Loucy (cell line): ENCODE results near the gene BPIFB4.

Source experiments
- H2AFZ ChIP-seq: fragments of 200-600 bp; sonication (generic); 2 replicates; pipeline ENCODE4 v1.6.0; 2016; ENCODE audit warnings: antibody characterized with exemption, mild to moderate bottlenecking, low read length, moderate library complexity
- H3F3A ChIP-seq: fragments of 200-600 bp; 2 replicates; pipeline ENCODE4 v1.6.0; 2016; ENCODE audit warnings: antibody characterized with exemption, low read depth, mild to moderate bottlenecking
- H3K27me3 ChIP-seq: fragments of 200-600 bp; sonication (generic); 2 replicates; pipeline ENCODE4 v1.6.1; 2014; ENCODE audit warnings: low read length, mild to moderate bottlenecking; ENCODE audit not compliant: insufficient read depth, poor library complexity, severe bottlenecking
- H3K36me3 ChIP-seq: fragments of 200-600 bp; sonication (generic); 2 replicates; pipeline ENCODE4 v1.6.1; 2016; ENCODE audit warnings: low read length; ENCODE audit not compliant: insufficient read depth
- H3K4me1 ChIP-seq: fragments of 200-600 bp; sonication (generic); 2 replicates; pipeline ENCODE4 v1.5.1; 2014; ENCODE audit warnings: low read length, mild to moderate bottlenecking; ENCODE audit not compliant: insufficient read depth, poor library complexity, severe bottlenecking
- H3K4me2 ChIP-seq: fragments of 200-600 bp; sonication (generic); 2 replicates; pipeline ENCODE4 v1.6.0; 2014; ENCODE audit warnings: antibody characterized with exemption, low read length, low read depth, mild to moderate bottlenecking; ENCODE audit not compliant: poor library complexity, severe bottlenecking
- H3K4me3 ChIP-seq: fragments of 200-600 bp; sonication (generic); 2 replicates; pipeline ENCODE4 v1.5.1; 2014; ENCODE audit warnings: low read length, mild to moderate bottlenecking, mixed read lengths; ENCODE audit not compliant: poor library complexity, severe bottlenecking
- H3K79me2 ChIP-seq: fragments of 200-600 bp; sonication (generic); 2 replicates; pipeline ENCODE4 v1.6.1; 2014; ENCODE audit warnings: low read length; ENCODE audit not compliant: insufficient read depth
- H3K9ac ChIP-seq: fragments of 200-600 bp; sonication (generic); 2 replicates; pipeline ENCODE4 v1.6.0; 2014; ENCODE audit warnings: mild to moderate bottlenecking, low read depth, low read length, moderate library complexity; ENCODE audit not compliant: poor library complexity, severe bottlenecking
- H3K9me2 ChIP-seq: fragments of 200-600 bp; sonication (generic); replicated peaks from 2 replicates; pipeline ENCODE4 v1.6.1; 2016; ENCODE audit warnings: low read depth, low read length, mixed read lengths
- H3K9me3 ChIP-seq: fragments of 200-600 bp; sonication (generic); 2 replicates; pipeline ENCODE4 v1.6.1; 2014; ENCODE audit warnings: mild to moderate bottlenecking, antibody characterized with exemption, low read length, low read depth; ENCODE audit not compliant: insufficient read depth
- H4K20me1 ChIP-seq: fragments of 200-600 bp; sonication (generic); 2 replicates; pipeline ENCODE4 v1.6.0; 2014; ENCODE audit warnings: antibody characterized with exemption, low read length, mild to moderate bottlenecking; ENCODE audit not compliant: insufficient read depth, poor library complexity, severe bottlenecking
- CTCF ChIP-seq: fragments of 200-600 bp; sonication (generic); conservative IDR thresholded peaks from 2 replicates; pipeline ENCODE4 v1.5.1; 2014; ENCODE audit warnings: mild to moderate bottlenecking, antibody characterized with exemption, low read length
- EZH2phosphoT487 ChIP-seq: fragments of 200-600 bp; IDR thresholded peaks from 2 replicates; pipeline ENCODE4 v1.6.1; 2018; ENCODE audit warnings: antibody characterized with exemption, mild to moderate bottlenecking, moderate library complexity, borderline replicate concordance

Gene BPIFB4

DNA sequence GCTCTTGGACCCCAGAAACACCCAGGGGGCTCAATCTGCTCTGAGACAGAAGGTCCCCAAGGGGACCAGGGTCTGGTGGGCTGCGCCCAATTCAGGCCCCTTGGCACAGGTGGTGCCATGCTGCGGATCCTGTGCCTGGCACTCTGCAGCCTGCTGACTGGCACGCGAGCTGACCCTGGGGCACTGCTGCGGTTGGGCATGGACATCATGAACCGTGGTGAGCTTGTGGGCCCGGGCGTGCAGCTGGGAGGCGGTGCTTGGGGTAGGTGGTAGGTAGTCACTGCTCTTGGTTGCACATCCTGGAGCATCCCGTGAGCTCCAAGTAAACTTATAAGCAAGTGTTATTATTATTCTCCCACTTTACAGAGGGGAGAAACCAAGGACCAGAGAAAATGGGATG, 47.9 kb upstream of the BPIFB4 start, which contains the start of gene BPIFB6:
TSS of gene BPIFB6 (plus strand) at position 118 of the 400 bp plus-strand sequence. CDS start at position 118, 0 bp downstream.
- Histone ChIP-seq H3F3A (no peaks in the 10 kb centered on the region), H3K9me3 (no peaks in the 10 kb centered on the region), H2AFZ (no peak within 1 kb of the TSS), H3K4me1 (no peaks in the 10 kb centered on the region), H3K79me2 (no peaks in the 10 kb centered on the region), H4K20me1 (no peaks in the 10 kb centered on the region), H3K9ac (no peak within 1 kb of the TSS), H3K4me2 (no peak within 1 kb of the TSS), H3K9me2 (no peaks in the 10 kb centered on the region), H3K36me3 (no peaks in the 10 kb centered on the region), H3K27me3 (no peaks in the 10 kb centered on the region), H3K4me3 (no peak within 1 kb of the TSS)
- TF ChIP-seq CTCF (no peak), EZH2phosphoT487 (no peak)

- Histone ChIP-seq H3K27me3 (no peaks in the 10 kb centered on the region), H3K4me3 (no peak overlapping the region), H2AFZ (no peak overlapping the region), H3K9ac (no peak overlapping the region), H4K20me1 (no peaks in the 10 kb centered on the region), H3K36me3 (no peaks in the 10 kb centered on the region), H3F3A (no peaks in the 10 kb centered on the region), H3K4me2 (no peak overlapping the region), H3K4me1 (no peaks in the 10 kb centered on the region), H3K79me2 (no peaks in the 10 kb centered on the region), H3K9me3 (no peaks in the 10 kb centered on the region), H3K9me2 (no peaks in the 10 kb centered on the region)
- TF ChIP-seq EZH2phosphoT487 (no peak), CTCF (no peak)
Observed at GRCh38 chr20:33032555-33032954, 46.9 kb upstream of the BPIFB4 start.

- no peak overlapping the region for H3K9ac ChIP-seq
- H3K9me3 ChIP-seq, result no peaks in the 10 kb centered on the region
- H3K4me2 ChIP-seq, result no peak overlapping the region
- no peaks in the 10 kb centered on the region for H3K4me1 ChIP-seq
- no peaks in the 10 kb centered on the region for H3K27me3 ChIP-seq
- no peak for TF ChIP-seq EZH2phosphoT487
- TF ChIP-seq CTCF, result no peak
- H3K9me2 ChIP-seq, result no peaks in the 10 kb centered on the region
- no peaks in the 10 kb centered on the region for H4K20me1 ChIP-seq
- H3K79me2 ChIP-seq, result no peaks in the 10 kb centered on the region
- no peaks in the 10 kb centered on the region for H3K36me3 ChIP-seq
- no peaks in the 10 kb centered on the region for H3F3A ChIP-seq
- H3K4me3 ChIP-seq, result no peak overlapping the region
- no peak overlapping the region for H2AFZ ChIP-seq
Observed at GRCh38 chr20:33033381-33033780, 46.1 kb upstream of the BPIFB4 start.
